Colonic mucosa (tissue), 4 donors: ENCODE results near the gene UBE4B. TPM values are rescaled to one million over a fixed set of nuclear protein-coding genes. Genes with fewer than 3 reads are reported as not detected.

Source experiments
- DNase-seq: peaks from one replicate; pipeline ENCODE4 v3.0.0-alpha.2; 2020
- H3K27ac ChIP-seq: fragments of 200-600 bp; one replicate; pipeline ENCODE4 v1.8.0; 2021
- H3K27me3 ChIP-seq: fragments of 200-600 bp; one replicate; pipeline ENCODE4 v1.8.0; 2021
- H3K36me3 ChIP-seq: fragments of 200-600 bp; one replicate; pipeline ENCODE4 v1.8.0; 2021
- H3K4me1 ChIP-seq: fragments of 200-600 bp; one replicate; pipeline ENCODE4 v1.8.0; 2021; ENCODE audit warnings: mild to moderate bottlenecking
- H3K4me3 ChIP-seq: fragments of 200-600 bp; one replicate; pipeline ENCODE4 v1.8.0; 2021
- H3K9ac ChIP-seq, 2 donors: one replicate each; pipeline ENCODE4 v1.7.0; 2013; ENCODE audit warnings: control low read depth in 2 of 2, low read depth in 2 of 2, low read length in 2 of 2
- H3K9me3 ChIP-seq: fragments of 200-600 bp; one replicate; pipeline ENCODE4 v1.8.0; 2021
- intact Hi-C: fragments of 100-400 bp; cut with DNase I; formaldehyde crosslinking; loops from one replicate; pipeline ENCODE4 v1.14.1; 2022
- total RNA-seq, 2 donors: library from RNA; stranded (reverse); fragmentation: NEBNext Ultra II Directional in 1 of 2; extraction: Animal tissue kit (Norgen Biotek cat#: 25700) in 1 of 2; gene quantifications; one replicate each; pipeline ENCODE4 v1.2.1, GENCODE V29; 2021
- TF ChIP-seq, protein P1 (sequence below): fragments of 200-600 bp; IDR thresholded peaks from one replicate; pipeline ENCODE4 v1.8.0; 2022; ENCODE audit warnings: antibody characterized with exemption, mild to moderate bottlenecking
- donor health status: healthy.
- donor health status: DM: no; HTN: no; CAD: no.
- donor health status: DM: no; HTN: no; CAD: no.

UBE4B gene
- total RNA-seq, 2 donors from 2014 or later, result 34.6 to 40.9 TPM

DNA sequence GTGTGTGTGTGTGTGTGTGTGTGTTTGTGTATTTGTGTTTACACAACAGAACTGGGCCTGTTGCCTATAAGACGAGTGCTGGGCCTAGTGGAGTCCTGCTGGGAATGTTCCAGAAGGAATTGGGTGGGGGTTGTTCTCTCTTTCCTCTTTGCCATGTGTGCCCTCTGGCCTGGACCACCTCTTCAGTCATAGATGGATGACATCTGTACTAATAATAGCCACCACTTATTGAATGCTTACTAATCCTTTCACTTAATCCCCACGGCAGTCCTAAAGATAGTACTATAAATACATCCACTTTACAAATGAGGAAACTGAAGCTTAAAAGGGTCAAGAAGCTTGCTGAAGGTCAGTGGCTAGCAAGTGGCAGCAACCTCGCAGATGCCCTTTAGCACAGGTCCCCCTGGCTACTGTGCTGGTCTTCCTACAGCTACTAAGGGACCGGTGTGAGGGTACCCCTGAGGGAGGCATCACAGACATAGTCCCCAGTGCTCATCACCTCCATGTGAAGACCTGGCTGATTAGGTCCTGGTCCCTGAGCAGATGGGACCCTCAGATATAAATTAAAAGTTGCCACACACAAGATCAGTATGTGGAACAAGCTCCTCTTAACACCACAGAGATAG, 122.4 kb downstream of the UBE4B start:
- Histone ChIP-seq H3K4me1 (no peaks in the 10 kb centered on the region), H3K9ac (no peak overlapping the region), H3K27me3 (no peaks in the 10 kb centered on the region), H3K36me3 (no peaks in the 10 kb centered on the region), H3K4me3 (no peak overlapping the region), H3K9me3 (no peaks in the 10 kb centered on the region), H3K27ac (no peak overlapping the region)
- DNase-seq, result no peak
- intact Hi-C loops, result loop anchor here (10.0 kb wide), 1 partner anchor 280 kb away; no protein-coding TSS in a partner anchor
- TF ChIP-seq, protein P1, sequence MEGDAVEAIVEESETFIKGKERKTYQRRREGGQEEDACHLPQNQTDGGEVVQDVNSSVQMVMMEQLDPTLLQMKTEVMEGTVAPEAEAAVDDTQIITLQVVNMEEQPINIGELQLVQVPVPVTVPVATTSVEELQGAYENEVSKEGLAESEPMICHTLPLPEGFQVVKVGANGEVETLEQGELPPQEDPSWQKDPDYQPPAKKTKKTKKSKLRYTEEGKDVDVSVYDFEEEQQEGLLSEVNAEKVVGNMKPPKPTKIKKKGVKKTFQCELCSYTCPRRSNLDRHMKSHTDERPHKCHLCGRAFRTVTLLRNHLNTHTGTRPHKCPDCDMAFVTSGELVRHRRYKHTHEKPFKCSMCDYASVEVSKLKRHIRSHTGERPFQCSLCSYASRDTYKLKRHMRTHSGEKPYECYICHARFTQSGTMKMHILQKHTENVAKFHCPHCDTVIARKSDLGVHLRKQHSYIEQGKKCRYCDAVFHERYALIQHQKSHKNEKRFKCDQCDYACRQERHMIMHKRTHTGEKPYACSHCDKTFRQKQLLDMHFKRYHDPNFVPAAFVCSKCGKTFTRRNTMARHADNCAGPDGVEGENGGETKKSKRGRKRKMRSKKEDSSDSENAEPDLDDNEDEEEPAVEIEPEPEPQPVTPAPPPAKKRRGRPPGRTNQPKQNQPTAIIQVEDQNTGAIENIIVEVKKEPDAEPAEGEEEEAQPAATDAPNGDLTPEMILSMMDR, result no peak

DNA sequence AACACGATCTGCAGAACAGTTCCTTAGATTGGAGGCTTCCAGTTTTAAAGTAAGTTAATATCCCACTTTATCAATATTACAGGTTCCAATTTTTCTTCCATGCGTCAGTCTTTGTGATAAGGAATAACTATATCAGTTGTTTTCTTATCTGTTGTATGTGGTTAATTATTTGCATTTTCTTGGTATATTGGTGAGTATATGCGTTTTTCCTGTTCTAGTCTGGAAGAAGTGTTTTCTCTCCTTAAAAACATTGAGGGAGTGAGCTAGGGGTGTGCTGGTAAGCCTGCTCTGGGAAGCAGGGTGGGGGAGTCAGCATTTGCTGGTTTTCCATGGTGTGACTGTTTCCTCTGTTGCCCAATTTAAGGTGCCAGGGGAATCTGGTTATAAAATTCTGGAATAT, 127.4 kb downstream of the UBE4B start:
- DNase-seq, result no peak

GRCh38 chr1:10160907-10161490, 128.2 kb downstream of the UBE4B start:
- Histone ChIP-seq H3K4me3 (no peak overlapping the region), H3K27me3 (no peaks in the 10 kb centered on the region), H3K9me3 (no peaks in the 10 kb centered on the region), H3K36me3 (no peaks in the 10 kb centered on the region), H3K4me1 (no peaks in the 10 kb centered on the region), H3K27ac (no peak overlapping the region), H3K9ac (no peak overlapping the region)
- intact Hi-C loops, result no loop called here
- TF ChIP-seq, protein P1, result no peak
- DNase-seq, result no peak

More for the DNA sequence above, 127.4 kb downstream of the UBE4B start:
- Histone ChIP-seq H3K27me3 (no peaks in the 10 kb centered on the region), H3K4me3 (no peak overlapping the region), H3K27ac (no peak overlapping the region), H3K9ac (peak overlapping the region in 1 of 2 donors; percentile 24), H3K9me3 (no peaks in the 10 kb centered on the region), H3K36me3 (no peaks in the 10 kb centered on the region), H3K4me1 (no peaks in the 10 kb centered on the region)
- intact Hi-C loops, result no loop called here
- TF ChIP-seq, protein P1, result no peak

GRCh38 chr1:10161541-10162290, 129.0 kb downstream of the UBE4B start:
- Histone ChIP-seq H3K9me3 (no peaks in the 10 kb centered on the region), H3K27ac (no peak overlapping the region), H3K9ac (no peak overlapping the region), H3K4me3 (no peak overlapping the region), H3K4me1 (no peaks in the 10 kb centered on the region), H3K27me3 (no peaks in the 10 kb centered on the region), H3K36me3 (no peaks in the 10 kb centered on the region)
- intact Hi-C loops, result no loop called here
- no peak for DNase-seq
- TF ChIP-seq, protein P1, result no peak

- Histone ChIP-seq H3K9me3 (no peaks in the 10 kb centered on the region), H3K27ac (no peak overlapping the region), H3K9ac (no peak overlapping the region), H3K4me3 (no peak overlapping the region), H3K36me3 (no peaks in the 10 kb centered on the region), H3K27me3 (no peaks in the 10 kb centered on the region), H3K4me1 (no peaks in the 10 kb centered on the region)
- TF ChIP-seq, protein P1, result no peak
- intact Hi-C loops, result no loop called here
- DNase-seq, result no peak
Measured at GRCh38 chr1:10168912-10169514, 136.3 kb downstream of the UBE4B start.
